GM12872 (cell line): ENCODE results near the gene PIP.

Experiments
- CTCF ChIP-seq: IDR thresholded peaks from 3 replicates; pipeline ENCODE4 v1.5.1; 2011; ENCODE audit warnings: low read depth, mild to moderate bottlenecking, low read length, moderate library complexity; ENCODE audit not compliant: insufficient read depth

The PIP gene

GRCh38 chr7:143176128-143176527 is 44.3 kb downstream of the PIP start:
- TF ChIP-seq CTCF, result no peak

DNA sequence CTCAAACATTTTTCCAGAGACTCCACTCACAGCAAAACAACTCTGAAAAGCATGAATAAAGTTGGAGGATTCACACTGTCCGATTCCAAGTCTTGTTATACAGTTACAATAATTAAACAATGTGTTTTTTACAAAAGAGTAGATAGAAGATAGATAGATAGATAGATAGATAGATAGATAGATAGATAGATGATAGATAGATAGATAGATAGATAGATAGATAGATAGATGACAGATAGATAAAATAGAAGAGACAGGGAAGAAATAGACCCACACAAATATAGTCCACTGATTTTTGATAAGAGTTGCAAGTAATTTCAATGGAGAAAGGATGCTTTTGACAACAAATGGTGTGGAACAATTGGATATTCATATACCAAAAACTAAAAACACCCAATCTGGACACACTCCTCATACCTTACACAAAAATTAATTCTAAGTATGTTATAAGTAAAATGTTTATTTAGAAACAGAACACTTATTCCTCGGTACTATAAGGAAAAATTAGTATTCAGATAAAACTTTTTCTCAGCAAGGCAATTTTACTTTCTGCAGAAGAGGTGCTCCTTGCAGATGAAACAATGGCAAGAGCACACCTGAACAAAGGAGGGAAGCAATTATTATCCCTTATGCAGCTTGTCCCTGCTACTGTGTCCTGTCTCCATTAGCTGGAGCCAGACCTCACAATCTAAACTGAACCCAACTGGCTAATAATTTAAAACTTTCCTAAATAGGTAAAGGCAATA is 45.7 kb downstream of the PIP start:
- no peak for TF ChIP-seq CTCF

- TF ChIP-seq CTCF, result no peak
Measured at GRCh38 chr7:143181349-143181748, 49.5 kb downstream of the PIP start.

- no peak for TF ChIP-seq CTCF
Measured at GRCh38 chr7:143183024-143183423, 51.1 kb downstream of the PIP start, which contains the start of gene TAS2R39. TAS2R39 (plus strand) TSS chr7:143183419; CDS start chr7:143183419, 0 bp downstream.

- no peak for TF ChIP-seq CTCF
Measured at GRCh38 chr7:143185551-143185950, 53.7 kb downstream of the PIP start.

GRCh38 chr7:143188994-143189393 is 57.1 kb downstream of the PIP start:
- TF ChIP-seq CTCF, result no peak
